HepG2 (cell line): ENCODE results near the gene ZG16. TPM values are rescaled to one million over a fixed set of nuclear protein-coding genes. Genes with fewer than 3 reads are reported as not detected.

Source experiments
- EHMT2 ChIP-seq: fragments of 200-600 bp; sonication (generic); IDR thresholded peaks from 2 replicates; pipeline ENCODE4 v1.7.0; 2017; ENCODE audit warnings: antibody characterized with exemption, low read depth, low read length, borderline replicate concordance
- ELF4 ChIP-seq: sonication (generic); formaldehyde crosslinking; IDR thresholded peaks from 2 replicates; pipeline ENCODE4 v1.5.0; 2020; ENCODE audit warnings: missing genetic modification reagents, mild to moderate bottlenecking, moderate library complexity, borderline replicate concordance
- HOXD1 ChIP-seq: sonication (generic); formaldehyde crosslinking; IDR thresholded peaks from 2 replicates; pipeline ENCODE4 v1.5.0; 2020; ENCODE audit warnings: missing genetic modification reagents
- IKZF1 ChIP-seq: fragments of 450-650 bp; IDR thresholded peaks from 2 replicates; pipeline ENCODE4 v1.7.1; 2016
- NFE2L2 ChIP-seq: fragments of 150-350 bp; IDR thresholded peaks from 2 replicates; pipeline ENCODE4 v1.6.1; 2014; ENCODE audit warnings: low read length
- PAWR ChIP-seq: sonication (generic); formaldehyde crosslinking; IDR thresholded peaks from 2 replicates; pipeline ENCODE4 v1.4.0; 2020; ENCODE audit warnings: missing genetic modification reagents, mild to moderate bottlenecking, borderline replicate concordance
- PHF5A ChIP-seq: IDR thresholded peaks from one replicate; pipeline ENCODE4 v1.6.1; 2018; ENCODE audit warnings: low read depth, missing genetic modification reagents; ENCODE audit not compliant: unreplicated experiment
- RORA ChIP-seq: sonication (generic); formaldehyde crosslinking; IDR thresholded peaks from 2 replicates; pipeline ENCODE4 v1.5.0; 2020; ENCODE audit warnings: mild to moderate bottlenecking, missing genetic modification reagents, moderate library complexity
- SAFB2 ChIP-seq: sonication (generic); formaldehyde crosslinking; IDR thresholded peaks from 2 replicates; pipeline ENCODE4 v1.5.1; 2020; ENCODE audit warnings: missing genetic modification reagents, low read depth, mild to moderate bottlenecking, borderline replicate concordance
- SATB2 ChIP-seq: sonication (generic); formaldehyde crosslinking; IDR thresholded peaks from 2 replicates; pipeline ENCODE4 v1.5.0; 2020; ENCODE audit warnings: missing genetic modification reagents
- SP140L ChIP-seq: sonication (generic); formaldehyde crosslinking; IDR thresholded peaks from 2 replicates; pipeline ENCODE4 v1.4.0; 2020; ENCODE audit warnings: missing genetic modification reagents, borderline replicate concordance
- ZFY ChIP-seq: sonication (generic); formaldehyde crosslinking; IDR thresholded peaks from 2 replicates; pipeline ENCODE4 v1.4.0; 2020; ENCODE audit warnings: missing genetic modification reagents
- ZNF12 ChIP-seq: sonication (generic); formaldehyde crosslinking; IDR thresholded peaks from 2 replicates; pipeline ENCODE4 v1.5.0; 2020; ENCODE audit warnings: missing genetic modification reagents
- ZNF234 ChIP-seq: sonication (generic); formaldehyde crosslinking; conservative IDR thresholded peaks from 2 replicates; pipeline ENCODE4 v1.5.1; 2020; ENCODE audit warnings: mild to moderate bottlenecking, missing genetic modification reagents
- ZNF335 ChIP-seq: sonication (generic); formaldehyde crosslinking; IDR thresholded peaks from 2 replicates; pipeline ENCODE4 v1.4.0; 2020; ENCODE audit warnings: missing genetic modification reagents
- ZNF432 ChIP-seq: sonication (generic); formaldehyde crosslinking; IDR thresholded peaks from 2 replicates; pipeline ENCODE4 v1.5.0; 2020; ENCODE audit warnings: missing genetic modification reagents, mild to moderate bottlenecking, borderline replicate concordance
- ZNF652 ChIP-seq: IDR thresholded peaks from 2 replicates; pipeline ENCODE4 v1.6.1; 2016; ENCODE audit warnings: low read depth, borderline replicate concordance
- ZNF839 ChIP-seq: sonication (generic); formaldehyde crosslinking; IDR thresholded peaks from 2 replicates; pipeline ENCODE4 v1.4.0; 2020; ENCODE audit warnings: missing genetic modification reagents, mild to moderate bottlenecking, borderline replicate concordance
- polyA plus RNA-seq, 8 experiments: library from polyadenylated mRNA; depleted of rRNA in 3 of 8; stranded (reverse) in 7 of 8; unstranded in 1 of 8; fragments of >200 nt; fragmentation: Illumina TruSeq in 4 of 8; extraction: Trizol in 4 of 8; gene quantifications; 2 replicates each; pipeline versions ENCODE4 v1.2.1 to v1.2.3, GENCODE V29; 2011 to 2016; ENCODE audit warnings: low read depth in 4 of 8, missing spikeins in 1 of 8, mixed read lengths in 1 of 8; ENCODE audit not compliant: insufficient read depth in 1 of 8
- total RNA-seq, 5 experiments: library from RNA; depleted of rRNA; stranded (reverse); fragments of >200 nt; fragmentation: Illumina TruSeq; extraction: Trizol; gene quantifications; 2 replicates each; pipeline ENCODE4 v1.2.3, GENCODE V29; 2016; ENCODE audit warnings: low read depth in 1 of 5
- TF ChIP-seq, protein P1 (sequence below): sonication (generic); formaldehyde crosslinking; IDR thresholded peaks from 2 replicates; pipeline ENCODE4 v1.4.0; 2020; ENCODE audit warnings: mild to moderate bottlenecking, missing genetic modification reagents
- TF ChIP-seq, protein P2 (sequence below): sonication (generic); formaldehyde crosslinking; IDR thresholded peaks from 2 replicates; pipeline ENCODE4 v1.5.1; 2020; ENCODE audit warnings: mild to moderate bottlenecking, missing genetic modification reagents, borderline replicate concordance
- TF ChIP-seq, protein P3 (sequence below): sonication (generic); formaldehyde crosslinking; IDR thresholded peaks from 2 replicates; pipeline ENCODE4 v1.4.0; 2020; ENCODE audit warnings: missing genetic modification reagents
- TF ChIP-seq, protein P4 (sequence below): sonication (generic); formaldehyde crosslinking; IDR thresholded peaks from 2 replicates; pipeline ENCODE4 v1.9.0; 2021; ENCODE audit warnings: missing genetic modification reagents, borderline replicate concordance

ZG16 gene
- total and polyA plus RNA-seq, 2 of the 13 experiments (the other 11 are each of a cell fraction or from before 2014, with no cell fraction given), result 0.04 to 0.07 TPM

DNA sequence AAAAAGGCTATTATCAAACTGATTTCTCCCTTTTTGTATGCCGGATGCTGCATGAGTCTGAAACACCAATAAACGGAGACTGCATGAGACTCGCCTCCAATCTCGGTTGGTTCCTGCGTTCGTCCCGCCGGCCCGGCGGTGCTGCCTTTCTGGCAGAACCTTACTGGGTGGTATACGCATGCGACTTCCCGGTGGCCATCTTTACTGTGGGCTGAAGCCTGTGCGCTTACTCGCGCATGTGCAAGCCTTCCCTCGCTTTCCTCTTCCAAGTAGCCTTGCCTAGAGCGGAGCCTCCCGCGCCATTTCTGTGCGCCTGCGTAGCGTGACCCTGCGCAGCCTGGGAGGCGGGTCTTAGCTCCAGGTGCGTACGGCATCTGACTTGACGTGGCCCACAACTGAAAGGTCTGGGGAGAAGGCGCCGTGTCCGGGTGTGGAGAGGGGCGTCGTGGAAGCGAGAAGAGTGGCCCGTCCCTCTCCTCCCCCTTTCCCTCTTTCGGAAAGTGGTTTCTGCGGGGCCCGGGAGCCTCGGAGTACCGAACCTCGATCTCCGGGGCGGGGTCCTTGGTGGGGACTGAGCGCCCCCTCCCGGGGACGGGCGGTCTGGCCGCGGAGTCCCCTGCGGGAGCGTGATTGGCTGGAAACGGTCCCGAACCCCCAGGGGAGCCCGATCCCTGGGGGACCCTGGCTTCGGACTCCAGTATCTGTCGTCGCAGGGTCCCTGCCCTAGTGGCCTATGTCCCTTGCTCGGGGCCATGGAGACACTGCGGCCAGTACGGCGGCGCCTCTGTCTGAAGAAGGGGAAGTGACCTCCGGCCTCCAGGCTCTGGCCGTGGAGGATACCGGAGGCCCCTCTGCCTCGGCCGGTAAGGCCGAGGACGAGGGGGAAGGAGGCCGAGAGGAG lies 38.0 kb downstream of the ZG16 start, which contains the start of gene PAGR1 (continued):
- TF ChIP-seq, protein P1, sequence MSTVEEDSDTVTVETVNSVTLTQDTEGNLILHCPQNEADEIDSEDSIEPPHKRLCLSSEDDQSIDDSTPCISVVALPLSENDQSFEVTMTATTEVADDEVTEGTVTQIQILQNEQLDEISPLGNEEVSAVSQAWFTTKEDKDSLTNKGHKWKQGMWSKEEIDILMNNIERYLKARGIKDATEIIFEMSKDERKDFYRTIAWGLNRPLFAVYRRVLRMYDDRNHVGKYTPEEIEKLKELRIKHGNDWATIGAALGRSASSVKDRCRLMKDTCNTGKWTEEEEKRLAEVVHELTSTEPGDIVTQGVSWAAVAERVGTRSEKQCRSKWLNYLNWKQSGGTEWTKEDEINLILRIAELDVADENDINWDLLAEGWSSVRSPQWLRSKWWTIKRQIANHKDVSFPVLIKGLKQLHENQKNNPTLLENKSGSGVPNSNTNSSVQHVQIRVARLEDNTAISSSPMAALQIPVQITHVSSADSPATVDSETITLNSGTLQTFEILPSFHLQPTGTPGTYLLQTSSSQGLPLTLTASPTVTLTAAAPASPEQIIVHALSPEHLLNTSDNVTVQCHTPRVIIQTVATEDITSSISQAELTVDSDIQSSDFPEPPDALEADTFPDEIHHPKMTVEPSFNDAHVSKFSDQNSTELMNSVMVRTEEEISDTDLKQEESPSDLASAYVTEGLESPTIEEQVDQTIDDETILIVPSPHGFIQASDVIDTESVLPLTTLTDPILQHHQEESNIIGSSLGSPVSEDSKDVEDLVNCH (CRISPR knock-in tag), result peak; percentile 37
- peak; percentile 26; the same call in 1 of the 2 replicates for TF ChIP-seq ZNF12
- TF ChIP-seq SAFB2 (CRISPR knock-in tag), result no peak
- TF ChIP-seq HOXD1 (CRISPR knock-in tag), result peak; percentile 66
- TF ChIP-seq, protein P2, sequence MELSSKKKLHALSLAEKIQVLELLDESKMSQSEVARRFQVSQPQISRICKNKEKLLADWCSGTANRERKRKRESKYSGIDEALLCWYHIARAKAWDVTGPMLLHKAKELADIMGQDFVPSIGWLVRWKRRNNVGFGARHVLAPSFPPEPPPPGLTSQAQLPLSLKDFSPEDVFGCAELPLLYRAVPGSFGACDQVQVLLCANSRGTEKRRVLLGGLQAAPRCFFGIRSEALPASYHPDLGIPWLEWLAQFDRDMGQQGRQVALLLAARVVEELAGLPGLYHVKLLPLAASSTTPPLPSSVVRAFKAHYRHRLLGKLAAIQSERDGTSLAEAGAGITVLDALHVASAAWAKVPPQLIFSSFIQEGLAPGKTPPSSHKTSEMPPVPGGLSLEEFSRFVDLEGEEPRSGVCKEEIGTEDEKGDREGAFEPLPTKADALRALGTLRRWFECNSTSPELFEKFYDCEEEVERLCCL (CRISPR knock-in tag), result no peak
- TF ChIP-seq, protein P3, sequence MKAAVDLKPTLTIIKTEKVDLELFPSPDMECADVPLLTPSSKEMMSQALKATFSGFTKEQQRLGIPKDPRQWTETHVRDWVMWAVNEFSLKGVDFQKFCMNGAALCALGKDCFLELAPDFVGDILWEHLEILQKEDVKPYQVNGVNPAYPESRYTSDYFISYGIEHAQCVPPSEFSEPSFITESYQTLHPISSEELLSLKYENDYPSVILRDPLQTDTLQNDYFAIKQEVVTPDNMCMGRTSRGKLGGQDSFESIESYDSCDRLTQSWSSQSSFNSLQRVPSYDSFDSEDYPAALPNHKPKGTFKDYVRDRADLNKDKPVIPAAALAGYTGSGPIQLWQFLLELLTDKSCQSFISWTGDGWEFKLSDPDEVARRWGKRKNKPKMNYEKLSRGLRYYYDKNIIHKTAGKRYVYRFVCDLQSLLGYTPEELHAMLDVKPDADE (CRISPR knock-in tag), result no peak
- TF ChIP-seq ZNF432, result no peak
- peak; percentile 97; the same call in 1 of the 2 replicates for TF ChIP-seq PAWR (CRISPR knock-in tag)
- TF ChIP-seq NFE2L2, result peak; percentile 2; the same call in 1 of the 2 replicates
- TF ChIP-seq PHF5A (CRISPR knock-in tag), result no peak
- TF ChIP-seq EHMT2, result no peak; the same call in 1 of the 2 replicates
- TF ChIP-seq, protein P4, sequence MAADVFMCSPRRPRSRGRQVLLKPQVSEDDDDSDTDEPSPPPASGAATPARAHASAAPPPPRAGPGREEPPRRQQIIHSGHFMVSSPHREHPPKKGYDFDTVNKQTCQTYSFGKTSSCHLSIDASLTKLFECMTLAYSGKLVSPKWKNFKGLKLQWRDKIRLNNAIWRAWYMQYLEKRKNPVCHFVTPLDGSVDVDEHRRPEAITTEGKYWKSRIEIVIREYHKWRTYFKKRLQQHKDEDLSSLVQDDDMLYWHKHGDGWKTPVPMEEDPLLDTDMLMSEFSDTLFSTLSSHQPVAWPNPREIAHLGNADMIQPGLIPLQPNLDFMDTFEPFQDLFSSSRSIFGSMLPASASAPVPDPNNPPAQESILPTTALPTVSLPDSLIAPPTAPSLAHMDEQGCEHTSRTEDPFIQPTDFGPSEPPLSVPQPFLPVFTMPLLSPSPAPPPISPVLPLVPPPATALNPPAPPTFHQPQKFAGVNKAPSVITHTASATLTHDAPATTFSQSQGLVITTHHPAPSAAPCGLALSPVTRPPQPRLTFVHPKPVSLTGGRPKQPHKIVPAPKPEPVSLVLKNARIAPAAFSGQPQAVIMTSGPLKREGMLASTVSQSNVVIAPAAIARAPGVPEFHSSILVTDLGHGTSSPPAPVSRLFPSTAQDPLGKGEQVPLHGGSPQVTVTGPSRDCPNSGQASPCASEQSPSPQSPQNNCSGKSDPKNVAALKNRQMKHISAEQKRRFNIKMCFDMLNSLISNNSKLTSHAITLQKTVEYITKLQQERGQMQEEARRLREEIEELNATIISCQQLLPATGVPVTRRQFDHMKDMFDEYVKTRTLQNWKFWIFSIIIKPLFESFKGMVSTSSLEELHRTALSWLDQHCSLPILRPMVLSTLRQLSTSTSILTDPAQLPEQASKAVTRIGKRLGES, result no peak
- no peak for TF ChIP-seq ELF4
- TF ChIP-seq ZNF234 (CRISPR knock-in tag), result no peak
- no peak for TF ChIP-seq SATB2 (CRISPR knock-in tag)
- TF ChIP-seq ZFY, result peak; percentile 72
- no peak for TF ChIP-seq IKZF1
- no peak for TF ChIP-seq SP140L (CRISPR knock-in tag)
- TF ChIP-seq ZNF652 (CRISPR knock-in tag), result no peak
- TF ChIP-seq ZNF335 (CRISPR knock-in tag), result peak; percentile 61
- no peak for TF ChIP-seq ZNF839
- TF ChIP-seq RORA (CRISPR knock-in tag), result no peak
